Smooth muscle cell (in vitro differentiated cells): ENCODE results near the gene RASGRP2. TPM values are rescaled to one million over a fixed set of nuclear protein-coding genes. Genes with fewer than 3 reads are reported as not detected.

Source experiments
- DNase-seq: peaks from one replicate; lab custom pipeline; 2025; ENCODE audit not compliant: unreplicated experiment; lab: John Stamatoyannopoulos, UW
- H2AFZ ChIP-seq: fragments of 200-600 bp; sonication (generic); 2 replicates; pipeline ENCODE4 v1.6.0; 2016; ENCODE audit warnings: antibody characterized with exemption, low read depth, mild to moderate bottlenecking
- H3F3A ChIP-seq: fragments of 200-600 bp; sonication (generic); 2 replicates; pipeline ENCODE4 v1.6.0; 2017; ENCODE audit warnings: antibody characterized with exemption, low read depth
- H3K27ac ChIP-seq: fragments of 200-600 bp; sonication (generic); 2 replicates; pipeline ENCODE4 v1.5.1; 2016; ENCODE audit warnings: low read depth, mild to moderate bottlenecking
- H3K27me3 ChIP-seq: fragments of 200-600 bp; sonication (generic); 2 replicates; pipeline ENCODE4 v1.6.1; 2016; ENCODE audit warnings: low read depth, mild to moderate bottlenecking
- H3K36me3 ChIP-seq: fragments of 200-600 bp; sonication (generic); 2 replicates; pipeline ENCODE4 v1.5.1; 2016; ENCODE audit warnings: low read depth
- H3K4me1 ChIP-seq: fragments of 200-600 bp; sonication (generic); 2 replicates; pipeline ENCODE4 v1.5.1; 2016; ENCODE audit warnings: low read depth
- H3K4me2 ChIP-seq: fragments of 200-600 bp; sonication (generic); 2 replicates; pipeline ENCODE4 v1.6.0; 2016; ENCODE audit warnings: mild to moderate bottlenecking
- H3K4me3 ChIP-seq: fragments of 200-600 bp; sonication (generic); 2 replicates; pipeline ENCODE4 v1.5.1; 2016; ENCODE audit warnings: mild to moderate bottlenecking
- H3K79me2 ChIP-seq: fragments of 200-600 bp; sonication (generic); 2 replicates; pipeline ENCODE4 v1.6.0; 2016; ENCODE audit warnings: low read depth, mild to moderate bottlenecking
- H3K9ac ChIP-seq: fragments of 200-600 bp; sonication (generic); 2 replicates; pipeline ENCODE4 v1.6.0; 2016; ENCODE audit warnings: low read depth
- H3K9me3 ChIP-seq: fragments of 200-600 bp; sonication (generic); replicated peaks from 2 replicates; pipeline ENCODE4 v1.5.1; 2016; ENCODE audit warnings: low read depth
- H4K20me1 ChIP-seq: fragments of 200-600 bp; sonication (generic); 2 replicates; pipeline ENCODE4 v1.6.0; 2016; ENCODE audit warnings: low read depth
- WGBS: methylation state at CpG from one replicate; pipeline ENCODE4 v1.1.7; 2016; ENCODE audit warnings: low lambda C conversion rate; 5-methylcytosine and 5-hydroxymethylcytosine counted together
- polyA plus RNA-seq: library from polyadenylated mRNA; unstranded; fragments of >200 nt; fragmentation: Nextera tagmentation; extraction: Ambion mirVana; gene quantifications from 2 replicates; pipeline ENCODE4 v1.2.1, GENCODE V29; 2016
- total RNA-seq: library from RNA; depleted of rRNA; stranded (reverse); fragments of >200 nt; gene quantifications from 2 replicates; pipeline ENCODE4 v1.2.3, GENCODE V29; 2014
- TF ChIP-seq, protein P1 (sequence below): fragments of 200-600 bp; sonication (generic); IDR thresholded peaks from 2 replicates; pipeline ENCODE4 v1.5.1; 2017; ENCODE audit warnings: borderline replicate concordance, mild to moderate bottlenecking, antibody characterized with exemption; ENCODE audit not compliant: insufficient read depth, poor library complexity, severe bottlenecking

The RASGRP2 gene
- total and polyA plus RNA-seq, 2 experiments from 2014 or later = 0.78 to 2.9 TPM

DNA sequence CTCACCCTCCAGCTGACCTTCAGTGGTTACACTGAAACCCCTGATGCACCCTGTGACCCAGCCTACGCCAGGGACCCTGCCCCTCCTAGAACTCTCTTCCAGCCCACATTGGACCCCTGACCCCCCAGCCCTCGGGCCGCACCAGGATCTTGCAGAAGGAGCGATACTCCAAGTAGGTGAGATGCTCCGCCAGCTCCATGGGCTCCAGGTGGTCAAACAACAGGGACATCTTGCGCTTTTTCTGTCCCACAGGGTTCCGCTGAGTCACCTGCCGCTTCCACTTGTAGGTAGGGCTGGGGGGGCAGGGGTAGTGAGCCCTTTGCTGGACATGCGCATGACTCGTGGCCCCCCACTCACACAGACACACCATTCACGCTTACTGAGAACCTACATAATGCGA, 4.1 kb downstream of the RASGRP2 start:
- peaks cover 12% of the 10 kb centered on the region for H3K4me1 ChIP-seq
- no peaks in the 10 kb centered on the region for H3K79me2 ChIP-seq
- DNase-seq = no peak
- no peaks in the 10 kb centered on the region for H3K36me3 ChIP-seq
- H3K4me2 ChIP-seq = no peak overlapping the region
- WGBS = 97% methylated on average over 12 of the region's 12 CpGs
- H2AFZ ChIP-seq = no peak overlapping the region
- peaks cover 44% of the 10 kb centered on the region for H3K27me3 ChIP-seq
- H3K9me3 ChIP-seq = no peaks in the 10 kb centered on the region
- H3K27ac ChIP-seq = no peak overlapping the region
- H3F3A ChIP-seq = no peaks in the 10 kb centered on the region
- no peak overlapping the region for H3K4me3 ChIP-seq
- no peak overlapping the region for H3K9ac ChIP-seq
- no peaks in the 10 kb centered on the region for H4K20me1 ChIP-seq
- TF ChIP-seq, protein P1, sequence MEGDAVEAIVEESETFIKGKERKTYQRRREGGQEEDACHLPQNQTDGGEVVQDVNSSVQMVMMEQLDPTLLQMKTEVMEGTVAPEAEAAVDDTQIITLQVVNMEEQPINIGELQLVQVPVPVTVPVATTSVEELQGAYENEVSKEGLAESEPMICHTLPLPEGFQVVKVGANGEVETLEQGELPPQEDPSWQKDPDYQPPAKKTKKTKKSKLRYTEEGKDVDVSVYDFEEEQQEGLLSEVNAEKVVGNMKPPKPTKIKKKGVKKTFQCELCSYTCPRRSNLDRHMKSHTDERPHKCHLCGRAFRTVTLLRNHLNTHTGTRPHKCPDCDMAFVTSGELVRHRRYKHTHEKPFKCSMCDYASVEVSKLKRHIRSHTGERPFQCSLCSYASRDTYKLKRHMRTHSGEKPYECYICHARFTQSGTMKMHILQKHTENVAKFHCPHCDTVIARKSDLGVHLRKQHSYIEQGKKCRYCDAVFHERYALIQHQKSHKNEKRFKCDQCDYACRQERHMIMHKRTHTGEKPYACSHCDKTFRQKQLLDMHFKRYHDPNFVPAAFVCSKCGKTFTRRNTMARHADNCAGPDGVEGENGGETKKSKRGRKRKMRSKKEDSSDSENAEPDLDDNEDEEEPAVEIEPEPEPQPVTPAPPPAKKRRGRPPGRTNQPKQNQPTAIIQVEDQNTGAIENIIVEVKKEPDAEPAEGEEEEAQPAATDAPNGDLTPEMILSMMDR = no peak

DNA sequence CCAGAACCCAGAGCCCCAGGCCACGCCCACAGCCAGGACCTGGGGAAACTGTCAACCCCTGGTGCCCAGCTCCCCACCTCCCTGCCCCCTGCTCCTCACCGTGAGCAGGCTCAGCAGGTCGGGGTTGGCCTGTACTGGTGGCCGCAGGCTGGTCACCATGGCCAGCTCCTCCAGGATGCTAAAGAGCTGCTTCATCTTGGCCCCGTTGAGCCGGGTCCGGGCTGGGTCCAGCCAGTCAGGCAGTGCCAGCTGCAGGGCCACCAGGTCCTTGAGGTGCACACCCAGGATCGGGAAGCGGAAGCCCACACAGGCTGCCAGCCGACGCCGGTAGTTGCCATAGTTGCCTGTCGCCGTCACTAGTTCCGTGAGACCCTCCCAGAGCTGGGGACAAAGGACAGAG, 7.3 kb downstream of the RASGRP2 start:
- TF ChIP-seq, protein P1 = no peak
- no peaks in the 10 kb centered on the region for H3F3A ChIP-seq
- no peak for DNase-seq
- H4K20me1 ChIP-seq = no peaks in the 10 kb centered on the region
- no peak overlapping the region for H3K4me3 ChIP-seq
- 94% methylated on average over 15 of the region's 15 CpGs for WGBS
- H3K4me2 ChIP-seq = no peak overlapping the region
- no peak overlapping the region for H3K27ac ChIP-seq
- H3K79me2 ChIP-seq = no peaks in the 10 kb centered on the region
- H3K9me3 ChIP-seq = no peaks in the 10 kb centered on the region
- no peaks in the 10 kb centered on the region for H3K36me3 ChIP-seq
- H3K27me3 ChIP-seq = peaks cover 16% of the 10 kb centered on the region
- H3K9ac ChIP-seq = no peak overlapping the region
- no peaks in the 10 kb centered on the region for H3K4me1 ChIP-seq
- no peak overlapping the region for H2AFZ ChIP-seq

DNA sequence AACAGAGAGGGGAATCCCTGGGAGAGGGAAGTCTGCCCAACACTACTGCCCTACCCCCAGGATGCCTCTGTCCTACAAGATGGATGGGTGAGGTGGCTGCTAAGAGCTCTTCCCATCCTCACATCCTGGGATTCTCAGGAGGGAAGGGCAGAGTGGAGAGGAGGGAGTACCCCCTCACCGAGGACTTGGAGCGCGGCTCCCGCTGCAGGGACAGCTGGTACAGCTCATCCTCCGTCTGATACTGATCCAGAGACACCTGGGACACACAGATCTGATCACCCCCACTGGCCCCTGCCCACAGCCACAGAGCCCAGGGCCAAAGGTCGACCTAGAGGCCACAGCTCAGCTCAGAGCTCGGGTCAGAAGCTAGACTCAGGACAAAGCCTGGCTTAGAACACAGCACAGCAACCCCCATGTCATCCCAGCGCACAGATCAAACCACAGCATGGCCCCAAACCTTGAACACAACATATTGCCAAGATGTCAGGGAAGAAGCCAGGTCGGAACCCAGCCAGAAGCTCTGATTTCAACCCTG, 8.2 kb downstream of the RASGRP2 start:
- Histone ChIP-seq H3K36me3 (no peaks in the 10 kb centered on the region), H4K20me1 (no peaks in the 10 kb centered on the region), H3K27ac (no peak overlapping the region), H3F3A (no peaks in the 10 kb centered on the region), H3K9me3 (no peaks in the 10 kb centered on the region), H3K4me1 (no peaks in the 10 kb centered on the region), H2AFZ (no peak overlapping the region), H3K27me3 (peaks cover 7% of the 10 kb centered on the region), H3K4me3 (no peak overlapping the region), H3K9ac (no peak overlapping the region), H3K79me2 (no peaks in the 10 kb centered on the region), H3K4me2 (no peak overlapping the region)
- TF ChIP-seq, protein P1 = no peak
- no peak for DNase-seq
- WGBS = 93% methylated on average over 9 of the region's 9 CpGs
